Mesenchymal stem cell (in vitro differentiated cells and primary cell): ENCODE data around the gene ZNF791.

Experiments used
- DNase-seq: peaks from one replicate; pipeline ENCODE4 v3.0.0-alpha.2; 2013
- H2AFZ ChIP-seq: one replicate; pipeline ENCODE4 v1.6.1; 2013; ENCODE audit warnings: low read depth, mild to moderate bottlenecking, control low read depth, inconsistent platforms, low read length, moderate library complexity
- H2AK5ac ChIP-seq: 2 replicates; pipeline ENCODE4 v1.6.1; 2013; ENCODE audit warnings: low read length, moderate library complexity, mild to moderate bottlenecking, inconsistent platforms; ENCODE audit not compliant: severe bottlenecking
- H2BK120ac ChIP-seq: one replicate; pipeline ENCODE4 v1.6.1; 2013; ENCODE audit warnings: low read depth, mild to moderate bottlenecking, inconsistent platforms, low read length, moderate library complexity
- H2BK12ac ChIP-seq, 2 experiments: one replicate each; pipeline ENCODE4 v1.6.1; 2013; ENCODE audit warnings: inconsistent platforms in 2 of 2, low read length in 2 of 2, mild to moderate bottlenecking in 2 of 2, moderate library complexity in 2 of 2, control low read depth in 1 of 2
- H2BK15ac ChIP-seq: one replicate; pipeline ENCODE4 v1.6.1; 2013; ENCODE audit warnings: mild to moderate bottlenecking, low read depth, inconsistent platforms; ENCODE audit not compliant: poor library complexity, severe bottlenecking
- H2BK5ac ChIP-seq: 2 replicates; pipeline ENCODE4 v1.6.1; 2013; ENCODE audit warnings: low read depth, mild to moderate bottlenecking, low read length, control low read depth, inconsistent platforms; ENCODE audit not compliant: poor library complexity, severe bottlenecking
- H3K14ac ChIP-seq, 2 experiments: one replicate each; pipeline ENCODE4 v1.6.1; 2013; ENCODE audit warnings: inconsistent platforms in 2 of 2, low read length in 2 of 2, control low read depth in 1 of 2, mild to moderate bottlenecking in 1 of 2, moderate library complexity in 1 of 2
- H3K18ac ChIP-seq, 2 experiments: one replicate each; pipeline ENCODE4 v1.6.1; 2013; ENCODE audit warnings: inconsistent platforms in 2 of 2, low read length in 2 of 2, control low read depth in 1 of 2, low read depth in 1 of 2, mild to moderate bottlenecking in 1 of 2
- H3K23ac ChIP-seq, 2 experiments: one replicate each; pipeline ENCODE4 v1.6.1; 2013; ENCODE audit warnings: inconsistent platforms in 2 of 2, low read length in 2 of 2, mild to moderate bottlenecking in 2 of 2, moderate library complexity in 2 of 2, control low read depth in 1 of 2
- H3K27ac ChIP-seq: 2 replicates; pipeline ENCODE4 v1.5.1; 2013; ENCODE audit warnings: mild to moderate bottlenecking, moderate library complexity, low read length, control low read depth, inconsistent platforms; ENCODE audit not compliant: poor library complexity, severe bottlenecking
- H3K27me3 ChIP-seq, 2 experiments: 2 replicates each; pipeline versions ENCODE4 v1.6.1 to v1.7.0; 2013; ENCODE audit warnings: low read length in 2 of 2, mild to moderate bottlenecking in 2 of 2, moderate library complexity in 2 of 2, control low read depth in 1 of 2, inconsistent platforms in 1 of 2; ENCODE audit not compliant: control insufficient read depth in 1 of 2, insufficient read depth in 1 of 2
- H3K36me3 ChIP-seq, 2 experiments: 2 replicates each; pipeline versions ENCODE4 v1.6.1 to v1.7.0; 2013; ENCODE audit warnings: low read length in 2 of 2, control low read depth in 1 of 2, inconsistent platforms in 1 of 2, low read depth in 1 of 2, mild to moderate bottlenecking in 1 of 2; ENCODE audit not compliant: insufficient read depth in 2 of 2, control insufficient read depth in 1 of 2
- H3K4ac ChIP-seq, 2 experiments: one replicate each; pipeline ENCODE4 v1.6.1; 2013; ENCODE audit warnings: inconsistent platforms in 2 of 2, low read length in 2 of 2, mild to moderate bottlenecking in 2 of 2, moderate library complexity in 2 of 2, control low read depth in 1 of 2, low read depth in 1 of 2
- H3K4me1 ChIP-seq: 2 replicates; pipeline ENCODE4 v1.6.1; 2013; ENCODE audit warnings: low read depth, low read length, control low read depth; ENCODE audit not compliant: control insufficient read depth, insufficient read depth
- H3K4me2 ChIP-seq: 2 replicates; pipeline ENCODE4 v1.6.1; 2013; ENCODE audit warnings: low read length, mild to moderate bottlenecking, inconsistent platforms; ENCODE audit not compliant: poor library complexity, severe bottlenecking
- H3K4me3 ChIP-seq, 2 experiments: 2 replicates each; pipeline versions ENCODE4 v1.5.1 to v1.7.0; 2013; ENCODE audit warnings: low read length in 2 of 2, mild to moderate bottlenecking in 2 of 2, control low read depth in 1 of 2, low read depth in 1 of 2; ENCODE audit not compliant: insufficient read depth in 1 of 2
- H3K79me1 ChIP-seq: replicated peaks from 2 replicates; pipeline ENCODE4 v1.6.1; 2013; ENCODE audit warnings: mild to moderate bottlenecking, control low read depth, low read length, inconsistent platforms; ENCODE audit not compliant: poor library complexity, severe bottlenecking
- H3K9ac ChIP-seq: 2 replicates; pipeline ENCODE4 v1.7.0; 2013; ENCODE audit warnings: mild to moderate bottlenecking, low read length, moderate library complexity
- H3K9me3 ChIP-seq: 2 replicates; pipeline ENCODE4 v1.7.0; 2013; ENCODE audit warnings: mild to moderate bottlenecking, low read length; ENCODE audit not compliant: control insufficient read depth
- H4K8ac ChIP-seq: one replicate; pipeline ENCODE4 v1.6.1; 2013; ENCODE audit warnings: inconsistent platforms, mild to moderate bottlenecking, low read length, moderate library complexity
- H4K91ac ChIP-seq: one replicate; pipeline ENCODE4 v1.6.1; 2013; ENCODE audit warnings: mild to moderate bottlenecking, low read length, inconsistent platforms
- WGBS: methylation state at CpG from one replicate; pipeline ENCODE4 v1.1.7; 2013; ENCODE audit warnings: mixed read lengths; 5-methylcytosine and 5-hydroxymethylcytosine counted together

The ZNF791 gene

DNA sequence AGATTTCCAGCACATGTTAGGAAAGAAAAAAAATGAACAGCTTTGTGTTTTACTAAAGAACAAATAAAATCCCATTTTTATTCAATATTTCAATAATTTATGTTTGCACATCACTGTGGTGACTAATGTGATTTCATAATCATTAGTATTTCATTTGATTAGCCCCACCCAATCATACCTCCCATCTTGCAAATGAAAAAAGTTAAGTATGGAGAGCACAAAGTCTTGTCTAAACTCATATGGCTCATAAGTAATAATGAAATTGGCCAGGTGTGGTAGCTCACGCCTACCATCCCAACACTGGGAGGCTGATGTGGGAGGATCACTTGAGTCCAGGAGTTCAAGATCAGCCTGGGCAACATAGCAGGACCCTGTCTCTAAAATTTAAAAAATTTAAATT lies 3.9 kb upstream of the ZNF791 start:
- 100% methylated on average over 1 of the region's 1 CpG for WGBS
- Histone ChIP-seq H3K14ac (no peak overlapping the region), H3K36me3 (peaks cover 38 to 54% of the 10 kb centered on the region in 2 experiments), H3K9me3 (no peaks in the 10 kb centered on the region), H2BK15ac (no peak overlapping the region), H2AFZ (no peak overlapping the region), H2AK5ac (no peak overlapping the region), H4K8ac (no peak overlapping the region), H3K23ac (no peak overlapping the region), H3K4me3 (no peak overlapping the region), H2BK12ac (no peak overlapping the region), H3K4me1 (no peaks in the 10 kb centered on the region), H3K4me2 (no peak overlapping the region), H3K27ac (no peak overlapping the region), H3K4ac (no peak overlapping the region), H3K79me1 (peaks cover 30% of the 10 kb centered on the region), H3K18ac (no peak overlapping the region), H3K9ac (no peak overlapping the region), H3K27me3 (no peaks in the 10 kb centered on the region), H2BK5ac (no peak overlapping the region), H4K91ac (no peak overlapping the region), H2BK120ac (no peak overlapping the region)
- DNase-seq: no peak

DNA sequence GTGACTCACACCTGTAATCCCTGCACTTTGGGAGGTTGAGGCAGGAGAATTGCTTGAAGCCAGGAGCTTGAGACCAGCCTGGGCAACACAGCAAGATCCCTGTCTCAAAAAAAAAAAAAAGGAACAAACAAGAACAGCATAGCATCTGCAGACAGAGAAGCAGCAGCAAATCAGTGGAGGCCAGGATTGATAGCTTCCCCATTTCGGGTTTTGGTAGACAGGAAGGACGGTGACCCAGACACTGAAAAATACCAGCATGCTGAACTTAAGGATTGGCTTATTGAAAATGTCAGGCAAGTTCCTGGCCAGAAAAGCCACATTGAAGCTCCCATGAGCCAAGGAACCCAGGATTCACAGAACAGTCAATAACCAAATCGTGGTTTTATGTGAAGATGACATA lies 3.1 kb upstream of the ZNF791 start:
- WGBS: 98% methylated on average over 3 of the region's 3 CpGs
- H3K4me3 ChIP-seq: no peak overlapping the region
- peaks cover 36 to 52% of the 10 kb centered on the region in 2 experiments for H3K36me3 ChIP-seq
- H3K27ac ChIP-seq: no peak overlapping the region
- no peak overlapping the region for H3K4ac ChIP-seq
- no peak overlapping the region for H3K4me2 ChIP-seq
- no peak for DNase-seq
- no peak overlapping the region for H2BK120ac ChIP-seq
- H3K14ac ChIP-seq: no peak overlapping the region
- no peak overlapping the region for H2BK15ac ChIP-seq
- H3K9ac ChIP-seq: no peak overlapping the region
- H4K8ac ChIP-seq: no peak overlapping the region
- H3K9me3 ChIP-seq: no peaks in the 10 kb centered on the region
- H3K4me1 ChIP-seq: no peaks in the 10 kb centered on the region
- no peak overlapping the region for H3K18ac ChIP-seq
- no peak overlapping the region for H2BK12ac ChIP-seq
- no peak overlapping the region for H4K91ac ChIP-seq
- no peak overlapping the region for H2BK5ac ChIP-seq
- H3K23ac ChIP-seq: no peak overlapping the region
- no peak overlapping the region for H2AFZ ChIP-seq
- no peak overlapping the region for H2AK5ac ChIP-seq
- H3K27me3 ChIP-seq: no peaks in the 10 kb centered on the region
- H3K79me1 ChIP-seq: peaks cover 30% of the 10 kb centered on the region

DNA sequence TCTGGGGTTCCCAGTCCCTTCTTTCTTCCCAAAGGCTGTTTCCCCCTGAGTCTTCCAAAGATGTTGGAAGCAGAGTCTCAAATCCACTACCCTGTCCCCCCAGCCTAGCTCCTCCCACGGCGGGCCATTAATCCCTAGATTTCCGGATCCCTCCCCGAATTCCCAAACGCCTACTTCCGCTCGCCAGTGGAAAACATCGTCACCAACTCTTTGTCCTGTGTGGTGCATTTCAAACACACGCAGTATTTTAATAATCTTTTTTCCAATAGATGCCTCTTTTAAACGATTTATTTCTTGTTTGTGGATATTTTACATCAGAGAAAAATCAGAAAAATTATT lies 610 bp downstream of the ZNF791 start:
- Histone ChIP-seq H3K4ac (peak overlapping the region; percentile 79 to 90), H2AK5ac (peak overlapping the region; percentile 96)
- WGBS: under 1% methylated on average over 8 of the region's 10 CpGs

DNA sequence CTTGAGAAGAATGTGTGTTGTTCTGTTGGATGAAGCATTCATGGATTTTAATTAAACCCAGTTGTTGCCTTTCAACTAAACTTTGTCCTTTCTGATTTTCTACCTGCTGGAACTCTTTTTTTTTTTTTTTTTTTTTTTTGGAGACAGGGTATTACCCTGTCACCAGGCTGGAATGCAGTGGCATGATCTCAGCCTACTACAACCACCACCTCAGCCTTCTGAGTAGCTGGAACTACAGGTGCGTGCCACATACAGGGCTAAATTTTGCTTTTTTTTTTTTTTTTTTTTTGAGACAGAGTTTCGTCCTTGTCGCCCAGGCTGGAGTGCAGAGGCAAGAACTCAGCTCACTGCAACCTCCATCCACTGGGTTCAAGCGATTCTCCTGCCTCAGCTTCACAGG lies 6.9 kb downstream of the ZNF791 start:
- DNase-seq: no peak
- Histone ChIP-seq H2BK5ac (no peak overlapping the region), H2BK15ac (no peak overlapping the region)

More for the DNA sequence above, 610 bp downstream of the ZNF791 start:
- peak overlapping the region; percentile 91 for H2BK5ac ChIP-seq
- no peak overlapping the region for H3K14ac ChIP-seq
- H4K91ac ChIP-seq: no peak overlapping the region
- H3K27me3 ChIP-seq: no peaks in the 10 kb centered on the region
- H3K18ac ChIP-seq: peak overlapping the region in 1 of 2 experiments; percentile 67
- H3K36me3 ChIP-seq: peaks cover 38 to 51% of the 10 kb centered on the region in 2 experiments
- no peak overlapping the region for H2BK15ac ChIP-seq
- peak overlapping the region; percentile 86 for H4K8ac ChIP-seq
- no peak overlapping the region for H2AFZ ChIP-seq
- peak; percentile 90 for DNase-seq
- peak overlapping the region; percentile 80 for H2BK120ac ChIP-seq
- H3K27ac ChIP-seq: peak overlapping the region; percentile 80
- peaks cover 19% of the 10 kb centered on the region for H3K79me1 ChIP-seq
- peak overlapping the region; percentile 96 to 100 for H3K4me3 ChIP-seq
- H2BK12ac ChIP-seq: no peak overlapping the region
- H3K9ac ChIP-seq: peak overlapping the region; percentile 99
- H3K4me1 ChIP-seq: peaks cover 2% of the 10 kb centered on the region
- H3K9me3 ChIP-seq: no peaks in the 10 kb centered on the region
- H3K23ac ChIP-seq: no peak overlapping the region
- peak overlapping the region; percentile 79 for H3K4me2 ChIP-seq

More for the DNA sequence above, 6.9 kb downstream of the ZNF791 start:
- H4K91ac ChIP-seq: no peak overlapping the region
- peaks cover 7% of the 10 kb centered on the region for H3K9me3 ChIP-seq
- H3K4ac ChIP-seq: no peak overlapping the region
- H3K4me1 ChIP-seq: peaks cover 3% of the 10 kb centered on the region
- H2BK120ac ChIP-seq: no peak overlapping the region
- peaks cover 40 to 41% of the 10 kb centered on the region in 2 experiments for H3K36me3 ChIP-seq
- H4K8ac ChIP-seq: no peak overlapping the region
- H3K27me3 ChIP-seq: no peaks in the 10 kb centered on the region
- no peak overlapping the region for H3K18ac ChIP-seq
- no peak overlapping the region for H3K14ac ChIP-seq
- no peaks in the 10 kb centered on the region for H3K79me1 ChIP-seq
- H3K27ac ChIP-seq: no peak overlapping the region
- H2AFZ ChIP-seq: no peak overlapping the region
- no peak overlapping the region for H3K9ac ChIP-seq
- WGBS: 96% methylated on average over 4 of the region's 4 CpGs
- no peak overlapping the region for H2AK5ac ChIP-seq
- H2BK12ac ChIP-seq: no peak overlapping the region
- H3K4me3 ChIP-seq: no peak overlapping the region
- H3K4me2 ChIP-seq: no peak overlapping the region
- no peak overlapping the region for H3K23ac ChIP-seq
